Neural progenitor cell (in vitro differentiated cells): ENCODE results near the gene SLC25A26.

Source experiments
- EZH2 ChIP-seq: fragments of 200-600 bp; sonication (generic); IDR thresholded peaks from 2 replicates; pipeline ENCODE4 v1.6.1; 2017; ENCODE audit warnings: antibody characterized with exemption, mild to moderate bottlenecking, moderate library complexity
- EZH2phosphoT487 ChIP-seq: fragments of 200-600 bp; sonication (generic); IDR thresholded peaks from 2 replicates; pipeline ENCODE4 v1.6.1; 2017; ENCODE audit warnings: antibody characterized with exemption
- TF ChIP-seq, protein P1 (sequence below): fragments of 200-600 bp; sonication (generic); IDR thresholded peaks from 2 replicates; pipeline ENCODE4 v1.5.1; 2017; ENCODE audit warnings: antibody characterized with exemption, mild to moderate bottlenecking

GRCh38 chr3:66211779-66212178 is 9.0 kb upstream of the SLC25A26 start:
- TF ChIP-seq, protein P1, sequence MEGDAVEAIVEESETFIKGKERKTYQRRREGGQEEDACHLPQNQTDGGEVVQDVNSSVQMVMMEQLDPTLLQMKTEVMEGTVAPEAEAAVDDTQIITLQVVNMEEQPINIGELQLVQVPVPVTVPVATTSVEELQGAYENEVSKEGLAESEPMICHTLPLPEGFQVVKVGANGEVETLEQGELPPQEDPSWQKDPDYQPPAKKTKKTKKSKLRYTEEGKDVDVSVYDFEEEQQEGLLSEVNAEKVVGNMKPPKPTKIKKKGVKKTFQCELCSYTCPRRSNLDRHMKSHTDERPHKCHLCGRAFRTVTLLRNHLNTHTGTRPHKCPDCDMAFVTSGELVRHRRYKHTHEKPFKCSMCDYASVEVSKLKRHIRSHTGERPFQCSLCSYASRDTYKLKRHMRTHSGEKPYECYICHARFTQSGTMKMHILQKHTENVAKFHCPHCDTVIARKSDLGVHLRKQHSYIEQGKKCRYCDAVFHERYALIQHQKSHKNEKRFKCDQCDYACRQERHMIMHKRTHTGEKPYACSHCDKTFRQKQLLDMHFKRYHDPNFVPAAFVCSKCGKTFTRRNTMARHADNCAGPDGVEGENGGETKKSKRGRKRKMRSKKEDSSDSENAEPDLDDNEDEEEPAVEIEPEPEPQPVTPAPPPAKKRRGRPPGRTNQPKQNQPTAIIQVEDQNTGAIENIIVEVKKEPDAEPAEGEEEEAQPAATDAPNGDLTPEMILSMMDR = no peak
- no peak for TF ChIP-seq EZH2
- TF ChIP-seq EZH2phosphoT487 = no peak
